Measurements from ENCODE around the gene NOL6.

NOL6 gene

DNA sequence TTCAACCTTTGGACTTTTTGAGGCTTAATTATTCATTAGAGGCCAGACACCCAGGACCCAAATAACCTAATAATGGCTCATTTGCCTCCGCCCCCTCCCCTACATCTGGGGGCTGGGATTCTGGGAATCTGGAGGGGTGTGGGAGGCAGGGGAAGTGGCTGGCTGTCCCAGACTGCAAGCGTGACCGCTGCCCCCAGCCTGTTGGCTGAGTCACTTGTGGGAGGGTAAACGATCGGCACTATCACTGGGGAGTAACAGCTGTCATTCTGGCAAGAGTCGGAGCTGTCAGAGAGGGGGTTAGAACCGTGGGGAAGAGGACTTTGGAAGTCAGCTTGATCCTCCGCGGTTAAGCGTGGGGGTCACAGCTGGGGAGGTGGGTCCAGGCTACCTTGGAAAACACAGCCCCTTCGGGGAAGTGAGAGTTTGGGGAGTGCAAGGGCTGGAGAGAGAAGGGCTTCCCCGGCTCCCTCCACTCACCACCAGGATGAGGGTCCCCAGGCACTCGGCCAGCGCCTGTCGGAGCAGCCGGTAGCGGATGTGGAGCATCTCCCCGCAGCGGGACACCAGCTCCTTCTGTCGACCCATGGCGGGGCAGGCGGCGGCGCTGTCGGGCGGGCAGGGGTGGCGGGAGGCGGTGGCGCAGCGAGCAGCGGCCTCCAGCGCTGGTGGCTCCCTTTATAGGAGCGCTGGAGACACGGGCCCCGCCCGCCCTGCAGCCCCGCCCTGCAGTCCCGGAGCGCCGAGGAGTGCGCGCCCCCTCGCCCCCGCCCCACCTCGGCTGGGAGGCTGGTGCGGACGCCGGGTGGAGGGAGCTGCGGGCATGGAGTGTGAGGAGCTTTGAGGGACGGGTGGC is 26.6 kb downstream of the NOL6 start, which contains the start of gene AQP3:
Gene AQP3, minus strand, starts transcription at position 648 of the 853 bp plus-strand sequence. Its CDS starts 63 bp downstream, at position 585.
- TF ChIP-seq CTCF (IDR thresholded peaks at IDR 0.05; ENCODE audit: control insufficient read depth, extremely low read depth, insufficient read depth): peak; percentile 61
- no peak for DNase-seq (ENCODE audit: low read depth)

GRCh38 chr9:33446240-33446945 is 27.3 kb downstream of the NOL6 start:
- DNase-seq (ENCODE audit: low read depth): no peak
- no peak for TF ChIP-seq CTCF (IDR thresholded peaks at IDR 0.05; ENCODE audit: control insufficient read depth, extremely low read depth, insufficient read depth)
- peak overlapping the region; percentile 67 for H3K4me3 ChIP-seq (ENCODE audit: low read depth, low read length)

More for the DNA sequence above, 26.6 kb downstream of the NOL6 start, which contains the start of gene AQP3:
- H3K4me3 ChIP-seq (ENCODE audit: low read depth, low read length): peak within 1 kb of the TSS; percentile 67

DNA sequence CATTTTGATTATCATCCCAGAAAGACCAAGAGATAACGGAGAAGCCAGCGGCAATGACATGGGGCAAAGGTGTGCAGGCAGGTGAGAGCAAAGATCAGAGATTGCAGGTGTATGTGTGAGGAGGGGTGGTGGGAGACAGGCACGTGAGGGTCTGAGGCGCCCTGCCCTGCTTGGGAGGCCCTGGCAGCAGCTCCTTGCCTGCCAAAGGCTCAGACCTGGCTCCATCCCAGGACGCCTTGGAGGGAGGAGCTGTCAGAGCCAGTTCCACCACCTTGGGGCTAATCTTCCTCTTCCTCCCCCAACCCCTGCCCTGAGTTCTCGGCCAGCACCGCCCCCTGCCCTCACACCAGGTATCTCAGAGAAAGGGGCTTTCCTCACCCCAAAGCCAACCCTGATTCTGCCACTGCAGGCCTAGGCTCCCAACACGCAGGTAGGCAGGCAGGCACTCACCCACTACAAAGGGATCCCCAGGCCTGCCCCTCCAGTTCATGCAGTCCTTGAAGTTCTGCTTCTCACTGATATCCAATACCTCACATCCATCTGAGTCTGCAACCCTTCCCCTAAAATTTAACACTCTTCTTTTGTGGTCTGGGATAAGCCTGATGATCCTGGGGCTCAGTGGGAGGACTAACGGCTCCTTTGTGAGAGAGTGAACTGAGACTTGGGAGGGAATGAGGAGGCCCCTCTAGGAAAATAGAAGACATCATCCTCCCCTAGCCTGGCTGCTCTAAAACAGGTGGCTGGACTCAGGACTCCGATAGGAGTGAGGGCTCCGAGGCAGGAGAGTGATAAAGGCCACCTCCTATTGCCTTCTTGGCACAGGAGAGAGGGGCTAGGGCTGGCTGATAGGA is 28.1 kb downstream of the NOL6 start:
- H3K4me3 ChIP-seq (ENCODE audit: low read depth, low read length): peak overlapping the region; percentile 67
- TF ChIP-seq CTCF (IDR thresholded peaks at IDR 0.05; ENCODE audit: control insufficient read depth, extremely low read depth, insufficient read depth): no peak
- no peak for DNase-seq (ENCODE audit: low read depth)

DNA sequence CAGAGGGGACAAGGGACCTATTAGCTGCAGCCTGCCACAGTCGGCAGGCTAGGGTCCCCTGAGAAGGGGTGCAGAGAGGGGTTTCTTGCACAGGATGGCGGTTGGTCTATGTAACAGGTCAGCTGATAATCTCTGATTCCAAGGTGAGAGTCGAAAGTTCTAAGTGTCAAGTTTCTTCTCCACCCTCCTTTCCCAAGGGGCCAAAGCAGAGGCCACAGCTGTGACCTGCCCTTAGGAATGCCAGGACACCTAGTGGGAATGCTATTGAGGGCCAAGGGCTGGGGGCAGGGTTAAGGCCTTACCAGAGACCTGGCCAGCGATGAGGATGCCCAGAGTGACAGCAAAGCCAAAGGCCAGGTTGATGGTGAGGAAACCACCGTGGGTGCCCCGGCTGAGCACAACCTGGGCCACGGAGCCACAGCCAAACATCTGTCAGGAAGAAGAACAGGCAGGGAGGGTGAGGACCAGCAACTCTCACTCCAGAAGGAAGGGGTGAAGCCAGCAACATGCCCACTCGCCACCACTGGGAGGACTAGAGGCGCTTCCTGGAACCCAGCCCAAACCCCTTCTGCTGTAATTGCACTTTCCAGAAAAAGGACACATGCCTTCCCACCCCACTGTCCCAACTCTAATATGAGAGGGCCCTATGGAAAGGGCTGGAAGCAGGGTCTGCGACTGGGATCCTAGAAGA is 30.1 kb downstream of the NOL6 start:
- TF ChIP-seq CTCF (IDR thresholded peaks at IDR 0.05; ENCODE audit: control insufficient read depth, extremely low read depth, insufficient read depth): no peak
- no peak overlapping the region for H3K4me3 ChIP-seq (ENCODE audit: low read depth, low read length)
- no peak for DNase-seq (ENCODE audit: low read depth)

DNA sequence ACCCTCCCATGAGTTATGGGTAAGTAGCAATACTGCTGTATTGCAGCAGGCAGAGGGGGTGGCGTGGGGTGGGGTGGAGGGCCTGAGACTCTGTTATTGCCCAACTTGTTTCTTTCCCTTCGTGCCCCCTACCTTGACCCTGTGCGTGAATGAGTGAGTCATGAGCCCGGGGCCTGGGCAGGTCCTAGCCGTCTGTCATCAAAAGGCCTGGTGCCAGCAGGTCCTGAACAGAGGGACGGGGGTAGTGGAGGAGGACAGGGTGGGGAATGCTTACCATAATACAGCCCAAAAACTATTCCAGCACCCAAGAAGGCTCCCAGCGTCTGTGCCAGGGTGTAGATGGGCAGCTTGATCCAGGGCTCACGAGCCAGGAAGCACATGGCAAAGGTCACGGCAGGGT is 30.7 kb downstream of the NOL6 start:
- no peak for TF ChIP-seq CTCF (IDR thresholded peaks at IDR 0.05; ENCODE audit: control insufficient read depth, extremely low read depth, insufficient read depth)
- no peak overlapping the region for H3K4me3 ChIP-seq (ENCODE audit: low read depth, low read length)
- DNase-seq (ENCODE audit: low read depth): no peak

GRCh38 chr9:33442125-33442524 is 31.6 kb downstream of the NOL6 start:
- DNase-seq (ENCODE audit: low read depth): no peak
- H3K4me3 ChIP-seq (ENCODE audit: low read depth, low read length): no peak overlapping the region
- no peak for TF ChIP-seq CTCF (IDR thresholded peaks at IDR 0.05; ENCODE audit: control insufficient read depth, extremely low read depth, insufficient read depth)

Data from LNCaP clone FGC (cell line).